Hepatocyte (in vitro differentiated cells): Measurements from ENCODE around the gene SDK1.

Experiments used
- EZH2 ChIP-seq: fragments of 200-600 bp; sonication (generic); IDR thresholded peaks from 2 replicates; pipeline ENCODE4 v1.6.1; 2016; ENCODE audit warnings: antibody characterized with exemption, mild to moderate bottlenecking, borderline replicate concordance
- TF ChIP-seq, protein P1 (sequence below): fragments of 200-600 bp; sonication (generic); IDR thresholded peaks from 2 replicates; pipeline ENCODE4 v1.5.1; 2016; ENCODE audit warnings: antibody characterized with exemption, mild to moderate bottlenecking; ENCODE audit not compliant: poor library complexity

GRCh38 chr7:4238861-4239260, 937.8 kb downstream of the SDK1 start:
- TF ChIP-seq, protein P1, sequence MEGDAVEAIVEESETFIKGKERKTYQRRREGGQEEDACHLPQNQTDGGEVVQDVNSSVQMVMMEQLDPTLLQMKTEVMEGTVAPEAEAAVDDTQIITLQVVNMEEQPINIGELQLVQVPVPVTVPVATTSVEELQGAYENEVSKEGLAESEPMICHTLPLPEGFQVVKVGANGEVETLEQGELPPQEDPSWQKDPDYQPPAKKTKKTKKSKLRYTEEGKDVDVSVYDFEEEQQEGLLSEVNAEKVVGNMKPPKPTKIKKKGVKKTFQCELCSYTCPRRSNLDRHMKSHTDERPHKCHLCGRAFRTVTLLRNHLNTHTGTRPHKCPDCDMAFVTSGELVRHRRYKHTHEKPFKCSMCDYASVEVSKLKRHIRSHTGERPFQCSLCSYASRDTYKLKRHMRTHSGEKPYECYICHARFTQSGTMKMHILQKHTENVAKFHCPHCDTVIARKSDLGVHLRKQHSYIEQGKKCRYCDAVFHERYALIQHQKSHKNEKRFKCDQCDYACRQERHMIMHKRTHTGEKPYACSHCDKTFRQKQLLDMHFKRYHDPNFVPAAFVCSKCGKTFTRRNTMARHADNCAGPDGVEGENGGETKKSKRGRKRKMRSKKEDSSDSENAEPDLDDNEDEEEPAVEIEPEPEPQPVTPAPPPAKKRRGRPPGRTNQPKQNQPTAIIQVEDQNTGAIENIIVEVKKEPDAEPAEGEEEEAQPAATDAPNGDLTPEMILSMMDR: no peak
- no peak for TF ChIP-seq EZH2
